Activated CD4-positive, alpha-beta T cell treated with anti-CD3 and anti-CD28 coated beads for 36 hours (primary cell): ENCODE results near the gene NOD1. TPM values are rescaled to one million over a fixed set of nuclear protein-coding genes. Genes with fewer than 3 reads are reported as not detected.

ENCODE experiments used
- ATAC-seq: fragments of 200-7000 bp; cut with Tn5 transposase; one replicate; pipeline ENCODE4 v1.10.0; 2021; ENCODE audit warnings: mild to moderate bottlenecking, moderate library complexity
- CTCF ChIA-PET: fragments of 350-600 bp; sonication (Branson Sonifier 250); formaldehyde crosslinking; loops from one replicate; lab custom pipeline; 2021; ENCODE audit warnings: antibody characterized with exemption; lab: Charles Lee
- POLR2A ChIA-PET: fragments of 350-600 bp; sonication (Branson Sonifier 250); formaldehyde crosslinking; loops from one replicate; lab custom pipeline; 2021; ENCODE audit warnings: antibody characterized with exemption, inconsistent platforms; lab: Charles Lee
- DNase-seq: peaks from one replicate; pipeline ENCODE4 v3.0.0-alpha.2; 2020
- H3K27ac Mint-ChIP-seq: one replicate; pipeline ENCODE4 v1.8.0; 2021; ENCODE audit warnings: mixed read lengths
- H3K27me3 Mint-ChIP-seq: one replicate; pipeline ENCODE4 v1.8.0; 2021; ENCODE audit warnings: mixed read lengths
- H3K36me3 Mint-ChIP-seq: one replicate; pipeline ENCODE4 v1.8.0; 2021; ENCODE audit warnings: low read depth, mixed read lengths
- H3K4me1 Mint-ChIP-seq: one replicate; pipeline ENCODE4 v1.8.0; 2021; ENCODE audit warnings: mixed read lengths
- H3K4me3 Mint-ChIP-seq: one replicate; pipeline ENCODE4 v1.8.0; 2021; ENCODE audit warnings: mild to moderate bottlenecking, moderate library complexity, mixed read lengths
- H3K9me3 Mint-ChIP-seq: one replicate; pipeline ENCODE4 v1.8.0; 2021; ENCODE audit warnings: low read depth, mixed read lengths
- intact Hi-C, 2 experiments: fragments of 100-400 bp; cut with DNase I in 1 of 2; cut with micrococcal nuclease in 1 of 2; formaldehyde crosslinking; loops; one replicate each; pipeline versions ENCODE4 v1.14.2 to v1.15.1; 2022 to 2024; cut with DNase I, micrococcal nuclease
- total RNA-seq, 2 experiments: library from RNA; stranded (reverse); gene quantifications; one replicate each; pipeline ENCODE4 v1.2.3, GENCODE V29; 2021

NOD1 gene
- total RNA-seq, 2 experiments from 2014 or later: 10.8 to 11.0 TPM

DNA sequence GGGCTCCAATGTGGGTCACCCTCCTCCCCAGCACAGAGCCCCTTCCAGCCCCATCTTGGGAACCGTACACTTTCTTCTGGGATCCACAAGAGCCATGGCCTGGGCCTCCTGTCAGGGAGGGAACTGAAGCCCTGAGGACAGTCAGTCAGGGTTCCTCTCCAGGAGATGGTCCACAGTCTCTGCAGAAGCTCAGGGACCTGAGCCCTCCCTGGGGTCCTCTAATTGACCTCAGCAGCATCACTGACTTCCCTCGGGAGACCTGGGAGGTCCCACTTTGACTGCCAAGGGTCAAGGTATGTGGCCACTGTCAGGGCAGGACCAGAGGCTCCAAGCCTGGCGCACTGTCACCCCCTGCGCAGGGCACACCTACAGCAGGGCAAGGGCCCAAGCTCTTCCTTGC lies 32.3 kb downstream of the NOD1 start:
- ChIA-PET POLR2A (no interaction called here), CTCF (interaction anchor here (1.0 kb wide), 1 partner anchor 93 kb away, joined by 7 read pairs; no protein-coding TSS in a partner anchor)
- H3K4me3 Mint-ChIP-seq: no peak overlapping the region
- no peak overlapping the region for H3K27ac Mint-ChIP-seq
- peaks cover 18% of the 10 kb centered on the region for H3K36me3 Mint-ChIP-seq
- H3K9me3 Mint-ChIP-seq: no peaks in the 10 kb centered on the region
- intact Hi-C loops: no loop called here
- DNase-seq (no peak), ATAC-seq (no peak)
- no peaks in the 10 kb centered on the region for H3K27me3 Mint-ChIP-seq
- H3K4me1 Mint-ChIP-seq: peaks cover 4% of the 10 kb centered on the region

DNA sequence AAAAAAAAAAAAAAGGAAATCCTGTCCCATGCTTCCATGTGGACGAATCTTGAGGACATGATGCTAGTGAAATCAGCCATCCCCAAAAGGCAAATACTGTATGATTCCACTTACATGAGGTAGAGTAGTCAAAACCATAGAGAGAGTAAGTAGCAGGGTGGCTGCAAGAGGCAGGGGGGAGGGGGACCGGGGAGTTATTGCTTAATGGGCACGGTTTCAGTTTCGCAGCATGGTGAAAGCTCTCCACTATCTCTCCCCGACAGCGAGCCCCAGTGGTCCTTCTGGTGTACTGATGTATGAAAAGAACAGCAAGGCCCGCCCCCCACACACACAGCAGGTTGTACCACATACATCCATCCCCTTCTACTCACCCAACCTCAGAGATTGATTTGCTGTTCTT lies 32.8 kb downstream of the NOD1 start:
- no peaks in the 10 kb centered on the region for H3K9me3 Mint-ChIP-seq
- H3K4me1 Mint-ChIP-seq: peaks cover 4% of the 10 kb centered on the region
- H3K27ac Mint-ChIP-seq: no peak overlapping the region
- no peak overlapping the region for H3K4me3 Mint-ChIP-seq
- CTCF ChIA-PET: interaction anchor here (1.0 kb wide), 1 partner anchor 93 kb away, joined by 7 read pairs; no protein-coding TSS in a partner anchor
- ATAC-seq (peak; percentile 99), DNase-seq (peak; percentile 87)
- intact Hi-C loops: no loop called here
- no peaks in the 10 kb centered on the region for H3K27me3 Mint-ChIP-seq
- POLR2A ChIA-PET: no interaction called here
- peaks cover 18% of the 10 kb centered on the region for H3K36me3 Mint-ChIP-seq

- no peaks in the 10 kb centered on the region for H3K9me3 Mint-ChIP-seq
- POLR2A ChIA-PET: no interaction called here
- H3K36me3 Mint-ChIP-seq: peaks cover 24% of the 10 kb centered on the region
- no peak overlapping the region for H3K4me3 Mint-ChIP-seq
- CTCF ChIA-PET: no interaction called here
- ATAC-seq (no peak), DNase-seq (no peak)
- H3K27ac Mint-ChIP-seq: no peak overlapping the region
- H3K27me3 Mint-ChIP-seq: no peaks in the 10 kb centered on the region
- intact Hi-C loops: no loop called here
- no peaks in the 10 kb centered on the region for H3K4me1 Mint-ChIP-seq
These were observed 40.6 kb downstream of the NOD1 start for GRCh38 chr7:30437823-30438574.

DNA sequence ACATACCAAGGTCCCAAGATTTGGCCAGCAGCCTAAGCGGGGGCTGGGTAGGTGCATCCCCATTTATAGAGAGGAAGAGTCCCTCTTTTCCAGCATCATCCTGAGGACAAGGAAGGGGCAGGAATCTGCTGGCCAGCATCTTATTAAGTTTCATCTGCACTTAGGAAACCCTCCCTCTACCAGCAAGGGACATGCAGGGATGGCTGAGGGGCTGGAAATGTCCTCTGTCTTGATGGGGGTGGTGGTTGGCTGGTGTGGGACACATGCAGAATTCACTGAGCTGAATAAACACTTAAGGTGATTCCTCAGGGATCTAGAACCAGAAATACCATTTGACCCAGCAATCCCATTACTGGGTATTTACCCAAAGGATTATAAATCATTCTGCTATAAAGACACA lies 42.1 kb downstream of the NOD1 start:
- Mint-ChIP-seq H3K4me3 (no peak overlapping the region), H3K36me3 (peaks cover 32% of the 10 kb centered on the region), H3K4me1 (no peaks in the 10 kb centered on the region), H3K27me3 (no peaks in the 10 kb centered on the region), H3K27ac (no peak overlapping the region), H3K9me3 (no peaks in the 10 kb centered on the region)
- ATAC-seq (no peak), DNase-seq (no peak)
- POLR2A ChIA-PET: no interaction called here
- CTCF ChIA-PET: no interaction called here
- intact Hi-C loops: no loop called here

- Mint-ChIP-seq H3K36me3 (peaks cover 32% of the 10 kb centered on the region), H3K4me3 (no peak overlapping the region), H3K27ac (no peak overlapping the region), H3K4me1 (no peaks in the 10 kb centered on the region), H3K27me3 (no peaks in the 10 kb centered on the region), H3K9me3 (no peaks in the 10 kb centered on the region)
- ChIA-PET POLR2A (no interaction called here), CTCF (interaction anchor here (1.0 kb wide), 1 partner anchor 66 kb away, joined by 3 read pairs; no protein-coding TSS in a partner anchor)
- DNase-seq (no peak), ATAC-seq (no peak)
- intact Hi-C loops: no loop called here
These were observed 42.5 kb downstream of the NOD1 start for GRCh38 chr7:30436046-30436445.

DNA sequence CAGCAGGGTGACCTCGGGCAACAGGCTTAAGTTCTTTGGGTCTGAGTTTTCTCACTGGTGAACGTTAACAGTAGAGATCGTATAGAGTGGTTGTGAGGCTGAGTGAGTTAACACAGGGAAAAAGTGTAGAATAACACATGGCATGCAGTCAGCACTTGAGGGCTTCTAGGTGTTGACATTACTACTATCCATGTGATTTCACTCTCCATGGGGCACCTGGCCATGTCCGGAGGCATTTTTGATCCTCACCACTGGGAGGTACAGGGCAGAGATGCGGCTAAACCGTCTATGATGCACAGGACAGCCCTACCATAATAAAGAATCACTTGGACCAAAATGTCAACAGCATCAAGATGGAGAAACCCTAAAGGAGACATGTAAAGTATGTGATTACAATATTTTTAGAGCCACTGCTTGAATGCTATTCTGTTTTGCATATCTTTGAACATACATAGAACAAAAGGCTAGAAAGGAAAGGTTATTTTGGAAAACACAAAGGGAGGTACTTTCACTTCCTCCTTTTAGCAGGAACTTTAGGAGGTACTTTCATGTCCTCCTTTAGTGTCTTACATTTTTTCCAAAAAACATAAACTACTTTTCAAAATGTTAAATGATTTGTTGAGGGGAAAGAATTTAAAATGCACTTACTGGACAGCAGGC lies 44.3 kb downstream of the NOD1 start:
- Mint-ChIP-seq H3K4me1 (no peaks in the 10 kb centered on the region), H3K36me3 (peaks cover 34% of the 10 kb centered on the region), H3K4me3 (no peak overlapping the region), H3K27ac (no peak overlapping the region), H3K27me3 (no peaks in the 10 kb centered on the region), H3K9me3 (no peaks in the 10 kb centered on the region)
- ChIA-PET CTCF (no interaction called here), POLR2A (no interaction called here)
- intact Hi-C loops: no loop called here
- no peak for DNase-seq
- no peak for ATAC-seq

- ChIA-PET POLR2A (no interaction called here), CTCF (interaction anchor here (0.6 kb wide), 1 partner anchor 123 kb away, joined by 3 read pairs; no protein-coding TSS in a partner anchor)
- Mint-ChIP-seq H3K27me3 (no peaks in the 10 kb centered on the region), H3K9me3 (no peaks in the 10 kb centered on the region), H3K4me3 (no peak overlapping the region), H3K27ac (no peak overlapping the region), H3K36me3 (peaks cover 35% of the 10 kb centered on the region), H3K4me1 (no peaks in the 10 kb centered on the region)
- no peak for ATAC-seq
- DNase-seq: no peak
- intact Hi-C loops: no loop called here
These were observed 45.1 kb downstream of the NOD1 start for GRCh38 chr7:30433506-30433905.

DNA sequence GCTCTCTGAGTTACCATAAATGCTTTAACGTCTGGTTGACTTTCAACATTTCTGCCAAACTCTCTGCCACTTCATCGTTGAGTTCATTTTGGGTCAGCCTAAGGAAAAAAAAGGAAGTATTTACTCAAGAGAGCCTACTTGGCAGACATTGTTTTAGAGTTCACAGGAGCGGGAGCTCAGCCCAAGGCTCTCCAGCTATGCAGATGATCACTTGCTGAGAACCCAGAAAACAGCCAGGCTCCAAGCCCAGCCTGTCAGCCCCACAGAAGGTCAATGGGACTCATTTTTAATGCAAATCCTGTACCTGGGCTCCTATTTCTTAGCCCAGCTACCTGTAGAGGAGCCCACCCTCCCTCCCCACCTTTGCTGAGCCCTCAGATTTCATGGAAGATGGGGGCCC lies 45.5 kb downstream of the NOD1 start:
- ATAC-seq: no peak
- intact Hi-C loops: no loop called here
- no peak for DNase-seq
- ChIA-PET CTCF (no interaction called here), POLR2A (no interaction called here)
- no peaks in the 10 kb centered on the region for H3K9me3 Mint-ChIP-seq
- H3K36me3 Mint-ChIP-seq: peaks cover 35% of the 10 kb centered on the region
- H3K27ac Mint-ChIP-seq: no peak overlapping the region
- no peak overlapping the region for H3K4me3 Mint-ChIP-seq
- no peaks in the 10 kb centered on the region for H3K4me1 Mint-ChIP-seq
- no peaks in the 10 kb centered on the region for H3K27me3 Mint-ChIP-seq

- ChIA-PET CTCF (interaction anchor here (0.6 to 1.2 kb wide), 2 partner anchors 47 to 260 kb away, joined by 3 read pairs; partner anchors contain the start of gene NOD1), POLR2A (no interaction called here)
- H3K27me3 Mint-ChIP-seq: no peaks in the 10 kb centered on the region
- ATAC-seq (no peak), DNase-seq (no peak)
- H3K4me1 Mint-ChIP-seq: no peaks in the 10 kb centered on the region
- no peaks in the 10 kb centered on the region for H3K9me3 Mint-ChIP-seq
- H3K36me3 Mint-ChIP-seq: peaks cover 31% of the 10 kb centered on the region
- H3K27ac Mint-ChIP-seq: no peak overlapping the region
- no peak overlapping the region for H3K4me3 Mint-ChIP-seq
- intact Hi-C loops: no loop called here
These were observed 47.8 kb downstream of the NOD1 start for GRCh38 chr7:30430777-30431176.

- Mint-ChIP-seq H3K27me3 (no peaks in the 10 kb centered on the region), H3K27ac (no peak overlapping the region), H3K4me1 (no peaks in the 10 kb centered on the region), H3K4me3 (no peak overlapping the region), H3K9me3 (no peaks in the 10 kb centered on the region), H3K36me3 (peaks cover 29% of the 10 kb centered on the region)
- ChIA-PET POLR2A (no interaction called here), CTCF (interaction anchor here (1.2 kb wide), 1 partner anchor 48 kb away, joined by 3 read pairs; the partner anchor contains the start of gene NOD1)
- ATAC-seq (no peak), DNase-seq (no peak)
- intact Hi-C loops: no loop called here
These were observed 48.3 kb downstream of the NOD1 start for GRCh38 chr7:30430276-30430675.

- POLR2A ChIA-PET: interaction anchor here (0.6 kb wide), 1 partner anchor 25 kb away, joined by 3 read pairs; no protein-coding TSS in a partner anchor
- no peaks in the 10 kb centered on the region for H3K27me3 Mint-ChIP-seq
- H3K27ac Mint-ChIP-seq: no peak overlapping the region
- ATAC-seq (no peak), DNase-seq (no peak)
- H3K4me3 Mint-ChIP-seq: no peak overlapping the region
- no peaks in the 10 kb centered on the region for H3K9me3 Mint-ChIP-seq
- peaks cover 26% of the 10 kb centered on the region for H3K36me3 Mint-ChIP-seq
- CTCF ChIA-PET: interaction anchor here (0.7 kb wide), 1 partner anchor 151 kb away, joined by 4 read pairs; no protein-coding TSS in a partner anchor
- intact Hi-C loops: no loop called here
- no peaks in the 10 kb centered on the region for H3K4me1 Mint-ChIP-seq
These were observed 49.4 kb downstream of the NOD1 start for GRCh38 chr7:30429156-30429530.
